Astrocyte of the cerebellum (primary cell): Measurements from ENCODE around the gene TRIM34.
"Not testable (repeated sequence)": the region's sequence is repeated elsewhere in the genome, so short reads cannot be mapped to it uniquely, and the experiment has no call there.

Source experiments
- DNase-seq: peaks from one replicate; pipeline ENCODE4 v3.0.0-alpha.2; 2011; ENCODE audit warnings: low read depth
- H3K4me3 ChIP-seq: 2 replicates; pipeline ENCODE4 v1.5.1; 2011; ENCODE audit warnings: mild to moderate bottlenecking, low read depth, low read length, moderate library complexity
- in situ Hi-C: cut with HindIII; loops from 2 replicates; pipeline ENCODE4 v1.10.0; 2017; ENCODE audit warnings: low sequenced_read_pairs
- TF ChIP-seq, protein P1 (sequence below): IDR thresholded peaks from 2 replicates; pipeline ENCODE4 v1.5.1; 2012; ENCODE audit warnings: low read length, low read depth, moderate library complexity, mild to moderate bottlenecking; ENCODE audit errors: missing control alignments

Gene TRIM34

DNA sequence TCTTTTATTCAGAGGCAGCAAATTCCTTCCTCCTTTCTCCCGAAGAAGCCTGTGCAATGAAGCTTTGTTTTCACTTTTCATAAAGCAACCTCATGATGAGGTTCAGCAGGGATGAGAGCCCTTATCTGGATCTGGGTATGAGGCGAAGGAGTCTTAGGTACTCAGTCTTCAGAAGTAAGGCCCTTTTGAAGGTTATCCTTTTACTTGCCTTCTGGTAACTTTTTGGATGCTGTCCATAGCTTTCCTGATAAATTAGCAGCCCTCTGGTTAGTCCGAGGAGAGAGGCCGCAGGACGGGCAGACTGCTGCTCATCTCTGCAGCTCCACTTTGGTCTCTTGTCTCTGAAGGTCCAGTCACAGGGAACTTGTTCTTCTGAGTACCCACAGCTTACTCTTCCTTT is 65.9 kb downstream of the TRIM34 start:
- TF ChIP-seq, protein P1, sequence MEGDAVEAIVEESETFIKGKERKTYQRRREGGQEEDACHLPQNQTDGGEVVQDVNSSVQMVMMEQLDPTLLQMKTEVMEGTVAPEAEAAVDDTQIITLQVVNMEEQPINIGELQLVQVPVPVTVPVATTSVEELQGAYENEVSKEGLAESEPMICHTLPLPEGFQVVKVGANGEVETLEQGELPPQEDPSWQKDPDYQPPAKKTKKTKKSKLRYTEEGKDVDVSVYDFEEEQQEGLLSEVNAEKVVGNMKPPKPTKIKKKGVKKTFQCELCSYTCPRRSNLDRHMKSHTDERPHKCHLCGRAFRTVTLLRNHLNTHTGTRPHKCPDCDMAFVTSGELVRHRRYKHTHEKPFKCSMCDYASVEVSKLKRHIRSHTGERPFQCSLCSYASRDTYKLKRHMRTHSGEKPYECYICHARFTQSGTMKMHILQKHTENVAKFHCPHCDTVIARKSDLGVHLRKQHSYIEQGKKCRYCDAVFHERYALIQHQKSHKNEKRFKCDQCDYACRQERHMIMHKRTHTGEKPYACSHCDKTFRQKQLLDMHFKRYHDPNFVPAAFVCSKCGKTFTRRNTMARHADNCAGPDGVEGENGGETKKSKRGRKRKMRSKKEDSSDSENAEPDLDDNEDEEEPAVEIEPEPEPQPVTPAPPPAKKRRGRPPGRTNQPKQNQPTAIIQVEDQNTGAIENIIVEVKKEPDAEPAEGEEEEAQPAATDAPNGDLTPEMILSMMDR: no peak
- in situ Hi-C loops: loop anchor here (5.0 kb wide), 1 partner anchor 88 kb away; no protein-coding TSS in a partner anchor
- no peak for DNase-seq
- peak overlapping the region; percentile 46 for H3K4me3 ChIP-seq

DNA sequence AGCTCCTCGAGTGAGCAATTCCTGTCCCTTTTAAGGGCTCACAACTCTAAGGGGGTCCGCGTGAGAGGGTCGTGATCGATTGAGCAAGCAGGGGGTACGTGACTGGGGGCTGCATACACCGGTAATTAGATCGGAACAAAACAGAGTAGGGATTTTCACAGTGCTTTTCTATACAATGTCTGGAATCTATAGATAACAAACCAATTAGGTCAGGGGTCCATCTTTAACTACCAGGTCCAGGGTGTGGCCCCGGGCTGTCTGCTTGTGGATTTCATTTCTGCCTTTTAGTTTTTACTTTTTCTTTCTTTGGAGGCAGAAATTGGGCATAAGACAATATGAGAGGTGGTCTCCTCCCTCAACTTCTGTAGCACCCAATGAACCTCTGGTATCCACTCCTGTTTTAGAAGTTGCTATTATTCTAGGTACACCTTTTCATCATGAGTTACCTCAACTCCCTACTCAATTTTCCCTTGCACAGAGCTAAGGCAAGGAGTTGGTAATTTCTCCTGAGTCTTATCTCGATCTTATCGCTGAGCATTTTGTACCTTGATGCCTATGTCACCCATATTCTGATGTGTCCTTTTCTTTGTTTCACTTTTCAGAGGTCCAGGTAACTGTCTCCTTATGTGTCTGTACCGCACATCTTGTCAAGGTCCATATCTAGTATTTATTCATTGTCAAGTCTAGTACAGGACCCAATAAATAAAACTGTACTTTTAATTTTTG is 66.6 kb downstream of the TRIM34 start:
- DNase-seq: not testable (repeated sequence)
- H3K4me3 ChIP-seq: peak overlapping the region; percentile 46
- in situ Hi-C loops: loop anchor here (5.0 kb wide), 1 partner anchor 89 kb away; no protein-coding TSS in a partner anchor

DNA sequence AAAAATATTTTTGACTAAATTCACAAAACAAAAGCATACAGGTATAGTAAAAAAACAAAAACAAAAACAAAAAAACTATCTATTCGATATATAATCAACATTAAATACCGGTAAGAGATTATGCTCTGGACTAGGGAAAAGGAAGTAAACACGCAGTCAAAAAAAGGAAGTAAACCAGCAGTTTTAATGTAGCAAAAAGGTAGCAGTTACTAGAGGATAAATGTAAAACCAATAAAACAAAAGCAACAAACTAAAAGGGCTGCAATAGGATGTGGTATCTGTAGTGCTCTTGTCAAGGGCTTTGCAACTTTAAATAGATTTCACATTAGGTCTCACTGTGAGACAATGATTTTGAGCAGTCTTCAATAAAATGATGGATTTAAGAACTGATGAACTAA is 67.2 kb downstream of the TRIM34 start:
- no peak overlapping the region for H3K4me3 ChIP-seq
- TF ChIP-seq, protein P1: no peak
- in situ Hi-C loops: loop anchor here (5.0 kb wide), 1 partner anchor 90 kb away; no protein-coding TSS in a partner anchor
- DNase-seq: no peak
